Measurements from ENCODE around the gene METTL4.

DNA sequence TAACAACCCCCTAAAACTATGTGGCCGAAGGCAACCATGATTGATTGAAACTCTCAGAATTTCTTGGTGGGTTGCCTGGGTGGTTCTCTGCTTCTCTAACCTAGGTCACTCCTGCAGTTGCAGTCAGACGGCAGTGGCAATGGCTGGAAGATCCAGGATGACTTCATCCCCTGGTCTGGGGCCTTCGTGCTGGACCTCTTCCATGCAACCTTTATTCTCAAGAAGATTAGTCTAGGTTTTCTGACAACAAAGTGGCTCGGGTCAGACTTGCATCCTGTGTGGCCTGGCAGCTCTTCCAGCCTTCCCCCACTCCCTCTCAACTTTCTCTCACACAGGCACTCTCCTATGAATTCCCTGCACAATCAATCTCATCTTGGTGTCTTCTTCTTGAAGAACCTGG is 76.4 kb downstream of the METTL4 start:
- TF ChIP-seq POLR2A (IDR thresholded peaks at IDR 0.05; ENCODE audit: low read depth, low read length) (no peak), POLR2AphosphoS5 (IDR thresholded peaks at IDR 0.05; ENCODE audit: low read depth, low read length) (no peak), TAF1 (IDR thresholded peaks at IDR 0.05; ENCODE audit: borderline replicate concordance, low read depth, low read length) (no peak)
